LNCAP (cell line): Measurements from ENCODE around the gene SCAANT1.

Experiments used
- TF ChIP-seq, protein P1 (sequence below): fragments of 450-650 bp; IDR thresholded peaks from 2 replicates; pipeline ENCODE4 v1.5.1; 2017; ENCODE audit warnings: mild to moderate bottlenecking

The SCAANT1 gene

DNA sequence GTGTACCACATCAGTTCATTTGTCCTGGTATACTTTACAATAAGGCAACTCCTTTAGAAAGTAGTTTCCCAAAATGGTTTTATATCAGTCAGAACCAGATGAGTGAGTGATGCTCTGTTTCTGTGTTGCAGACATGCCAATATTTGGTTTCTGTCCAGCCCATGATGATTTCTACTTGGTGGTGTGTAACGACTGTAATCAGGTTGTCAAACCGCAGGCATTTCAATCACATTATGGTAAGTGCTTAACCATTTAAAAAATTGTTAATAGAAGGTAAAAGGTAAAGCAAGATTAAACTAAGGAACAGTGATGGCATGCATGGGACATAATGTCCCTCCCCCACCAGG lies 40.0 kb upstream of the SCAANT1 start:
- TF ChIP-seq, protein P1, sequence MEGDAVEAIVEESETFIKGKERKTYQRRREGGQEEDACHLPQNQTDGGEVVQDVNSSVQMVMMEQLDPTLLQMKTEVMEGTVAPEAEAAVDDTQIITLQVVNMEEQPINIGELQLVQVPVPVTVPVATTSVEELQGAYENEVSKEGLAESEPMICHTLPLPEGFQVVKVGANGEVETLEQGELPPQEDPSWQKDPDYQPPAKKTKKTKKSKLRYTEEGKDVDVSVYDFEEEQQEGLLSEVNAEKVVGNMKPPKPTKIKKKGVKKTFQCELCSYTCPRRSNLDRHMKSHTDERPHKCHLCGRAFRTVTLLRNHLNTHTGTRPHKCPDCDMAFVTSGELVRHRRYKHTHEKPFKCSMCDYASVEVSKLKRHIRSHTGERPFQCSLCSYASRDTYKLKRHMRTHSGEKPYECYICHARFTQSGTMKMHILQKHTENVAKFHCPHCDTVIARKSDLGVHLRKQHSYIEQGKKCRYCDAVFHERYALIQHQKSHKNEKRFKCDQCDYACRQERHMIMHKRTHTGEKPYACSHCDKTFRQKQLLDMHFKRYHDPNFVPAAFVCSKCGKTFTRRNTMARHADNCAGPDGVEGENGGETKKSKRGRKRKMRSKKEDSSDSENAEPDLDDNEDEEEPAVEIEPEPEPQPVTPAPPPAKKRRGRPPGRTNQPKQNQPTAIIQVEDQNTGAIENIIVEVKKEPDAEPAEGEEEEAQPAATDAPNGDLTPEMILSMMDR = no peak

DNA sequence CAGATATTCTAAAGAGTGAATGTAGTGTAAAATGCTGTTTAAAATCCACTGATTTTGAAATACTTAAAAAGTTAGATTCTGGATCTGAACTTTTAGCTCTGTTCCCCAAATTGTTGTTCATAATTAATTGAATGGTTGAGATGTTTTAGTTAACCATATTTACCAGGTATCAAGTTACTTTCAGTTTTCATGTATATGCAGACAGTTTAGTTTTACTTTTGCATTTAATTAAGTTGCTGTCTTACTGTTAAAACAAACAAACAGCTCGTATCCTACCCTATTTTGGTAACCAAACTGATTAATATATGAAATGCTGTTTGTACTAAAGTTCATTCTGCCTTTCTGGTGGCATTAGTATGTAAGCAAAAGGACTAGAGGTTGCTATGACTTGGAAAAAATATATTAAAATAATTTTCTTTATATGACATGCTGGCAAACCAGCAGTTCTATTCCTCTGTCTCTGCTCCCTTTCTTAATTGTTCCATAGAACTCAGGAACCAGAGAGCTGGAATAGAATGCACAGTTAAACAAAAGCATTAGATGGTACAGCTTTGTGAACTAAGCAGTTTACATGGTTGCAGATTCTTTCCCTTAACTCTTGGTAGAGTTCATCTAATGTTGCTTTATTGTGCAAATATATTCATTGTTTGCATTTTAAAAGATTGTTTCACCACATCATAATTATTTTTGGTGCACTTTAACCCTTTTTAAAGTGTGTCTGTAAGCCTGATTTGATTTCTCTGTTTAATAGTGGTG lies 39.5 kb upstream of the SCAANT1 start:
- TF ChIP-seq, protein P1 = no peak

DNA sequence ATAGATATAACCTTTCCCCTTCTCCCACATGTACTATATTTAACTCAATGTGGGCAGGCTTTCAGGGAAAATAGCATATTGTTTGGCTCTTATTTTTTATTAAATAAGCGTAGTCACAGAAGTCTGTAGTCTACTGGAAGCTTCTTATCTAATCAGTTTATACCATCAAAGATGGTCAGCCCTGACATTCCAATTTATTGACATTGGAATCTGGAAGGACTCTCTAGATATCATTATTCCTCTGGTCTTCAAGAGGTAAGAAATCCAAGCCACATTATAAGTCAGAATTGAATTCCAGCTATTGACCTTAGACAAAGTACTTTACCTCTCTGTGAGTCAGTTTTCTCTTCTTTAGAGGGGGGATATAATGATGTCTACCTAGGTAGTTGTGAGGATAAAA lies 38.5 kb upstream of the SCAANT1 start:
- TF ChIP-seq, protein P1 = no peak

DNA sequence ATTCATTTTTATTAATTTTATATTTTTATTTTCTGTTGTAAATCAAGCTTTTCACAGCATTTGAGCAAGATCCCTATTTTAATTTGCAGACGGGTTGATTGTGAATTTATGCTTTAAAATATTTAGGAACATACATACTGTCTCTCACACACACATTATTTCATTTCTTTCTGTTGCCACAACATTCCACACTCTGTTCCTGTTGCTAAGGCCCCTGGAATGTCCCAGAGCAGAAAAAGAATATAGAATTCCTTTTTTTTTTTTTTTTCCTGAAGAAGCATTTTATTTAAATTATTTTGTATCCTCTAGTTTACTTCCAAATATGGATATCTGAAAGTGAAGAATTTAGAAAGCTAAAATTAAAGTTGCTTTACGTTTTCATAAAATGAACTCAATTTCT lies 36.8 kb upstream of the SCAANT1 start:
- TF ChIP-seq, protein P1 = no peak

DNA sequence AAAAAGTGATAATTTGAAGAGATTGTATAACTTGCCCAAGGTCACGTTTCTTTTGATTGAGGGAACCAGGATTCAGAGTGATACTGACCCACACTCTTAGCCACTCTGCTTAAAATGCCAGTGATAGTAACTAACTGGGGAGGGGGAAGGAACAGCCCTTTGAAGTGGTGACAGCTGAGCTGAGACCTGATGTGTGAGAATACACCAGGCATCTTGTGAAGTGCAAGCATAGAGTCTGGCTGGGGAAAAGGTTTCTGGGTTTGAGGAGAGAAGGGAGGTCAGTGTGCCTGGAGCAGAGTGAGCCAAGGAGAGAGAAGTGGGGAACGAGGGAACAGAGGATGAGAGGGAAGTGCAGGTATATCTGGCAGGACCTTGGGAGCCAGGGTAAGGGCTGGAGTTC lies 35.4 kb upstream of the SCAANT1 start:
- TF ChIP-seq, protein P1 = no peak

DNA sequence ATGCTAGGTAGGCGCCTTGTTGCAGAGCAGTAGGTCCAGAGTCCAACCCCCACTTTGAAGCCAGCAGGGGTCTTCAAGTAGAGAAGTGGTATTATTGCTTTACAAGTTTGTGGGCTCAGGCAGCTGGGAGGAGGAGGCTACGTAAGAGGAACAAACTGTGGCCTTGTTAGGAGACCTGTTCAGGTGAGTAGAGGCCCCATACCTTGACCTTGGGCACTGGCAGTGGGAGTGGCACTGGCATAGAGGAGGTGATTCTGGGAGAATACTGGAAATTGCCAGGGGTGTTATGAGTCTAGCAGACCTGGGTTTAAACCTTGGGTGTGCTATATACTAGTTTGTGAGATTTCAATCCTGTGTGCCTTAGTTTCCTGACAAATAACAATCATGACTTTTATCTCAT lies 34.6 kb upstream of the SCAANT1 start:
- TF ChIP-seq, protein P1 = no peak

DNA sequence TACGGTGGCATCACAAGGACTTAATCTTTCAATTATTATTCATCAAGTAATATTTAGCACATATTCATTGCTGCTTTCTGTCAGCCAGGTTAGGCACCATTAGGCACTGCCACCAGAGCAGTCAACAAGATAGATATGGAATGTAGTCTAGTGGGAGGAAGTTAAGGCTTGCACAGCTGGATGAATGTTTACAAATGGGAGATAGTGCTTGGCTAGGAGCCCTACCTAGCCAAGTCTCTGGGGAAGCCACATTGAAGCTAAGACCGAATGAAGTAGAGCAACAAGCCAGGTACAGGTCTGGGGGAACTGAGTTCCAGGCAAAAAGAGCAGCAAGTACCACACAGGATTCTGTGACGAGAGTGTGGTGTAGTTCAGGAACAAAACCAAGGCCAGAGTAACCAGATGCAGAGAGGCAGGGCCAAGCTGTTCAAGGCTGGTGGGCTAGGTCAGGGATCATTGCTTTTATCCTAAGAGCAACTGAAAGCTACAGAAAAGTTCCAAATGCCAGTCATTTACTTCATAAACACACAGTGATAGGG lies 33.4 kb upstream of the SCAANT1 start:
- TF ChIP-seq, protein P1 = no peak
